Thymus (tissue), 11 donors: ENCODE results near the gene RGS6. TPM values are rescaled to one million over a fixed set of nuclear protein-coding genes. Genes with fewer than 3 reads are reported as not detected.

Experiments
- DNase-seq, 9 donors: peaks; one replicate each; pipeline ENCODE4 v3.0.0-alpha.2; 2013; ENCODE audit warnings: low spot score in 9 of 9, low read depth in 6 of 9, missing footprints in 1 of 9
- H3K27ac ChIP-seq, 2 donors: one replicate each; pipeline ENCODE4 v1.5.1; 2013; ENCODE audit warnings: control low read depth in 1 of 2, low read depth in 1 of 2, low read length in 1 of 2, mild to moderate bottlenecking in 1 of 2, moderate library complexity in 1 of 2
- H3K27me3 ChIP-seq, 2 donors: one replicate each; pipeline ENCODE4 v1.5.1; 2013; ENCODE audit warnings: low read length in 1 of 2; ENCODE audit not compliant: control insufficient read depth in 2 of 2, insufficient read depth in 1 of 2
- H3K36me3 ChIP-seq, 2 donors: one replicate each; pipeline ENCODE4 v1.5.1; 2013; ENCODE audit warnings: low read length in 1 of 2, mild to moderate bottlenecking in 1 of 2, moderate library complexity in 1 of 2; ENCODE audit not compliant: control insufficient read depth in 2 of 2, insufficient read depth in 2 of 2
- H3K4me1 ChIP-seq, 2 donors: one replicate each; pipeline ENCODE4 v1.5.1; 2013; ENCODE audit warnings: low read length in 2 of 2; ENCODE audit not compliant: control insufficient read depth in 2 of 2, insufficient read depth in 2 of 2
- H3K4me3 ChIP-seq, 2 donors: one replicate each; pipeline ENCODE4 v1.5.1; 2013; ENCODE audit warnings: low read length in 2 of 2, control low read depth in 1 of 2, mild to moderate bottlenecking in 1 of 2
- H3K9me3 ChIP-seq, 2 donors: one replicate each; pipeline ENCODE4 v1.5.1; 2013; ENCODE audit warnings: low read length in 1 of 2, mild to moderate bottlenecking in 1 of 2; ENCODE audit not compliant: control insufficient read depth in 2 of 2, insufficient read depth in 1 of 2
- WGBS: extraction: QIAGEN DNeasy Blood & Tissue Kit; methylation state at CpG from one replicate; pipeline ENCODE4 v1.1.7; 2013; 5-methylcytosine and 5-hydroxymethylcytosine counted together
- polyA plus RNA-seq: library from polyadenylated mRNA; stranded (reverse); fragments of 200-250 nt; gene quantifications from one replicate; pipeline ENCODE4 v1.2.3, GENCODE V29; 2013
- total RNA-seq: library from RNA; stranded (reverse); fragments of 120-200 nt; gene quantifications from one replicate; pipeline ENCODE4 v1.2.4, GENCODE V29; 2013
- donor health status: healthy.

RGS6 gene
- total and polyA plus RNA-seq, 2 donors: 0.28 to 0.80 TPM

DNA sequence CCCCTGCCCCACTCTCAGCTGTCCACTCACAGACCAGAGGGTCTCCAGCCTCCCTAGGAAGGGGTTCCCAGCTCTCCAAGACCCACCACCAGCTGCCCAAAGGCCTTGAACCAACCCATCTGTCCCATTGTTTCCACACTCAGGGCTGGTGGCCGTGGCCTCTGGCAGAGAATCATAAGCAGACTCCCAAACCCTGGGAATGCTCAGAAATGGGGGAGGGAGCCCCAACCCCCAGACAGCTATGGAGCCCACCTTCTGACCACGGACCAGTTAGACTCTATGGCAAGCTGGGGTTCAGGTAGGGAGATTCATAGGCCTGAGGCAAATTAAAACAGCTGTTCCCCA is 681.7 kb downstream of the RGS6 start:
- no peaks in the 10 kb centered on the region for H3K36me3 ChIP-seq

DNA sequence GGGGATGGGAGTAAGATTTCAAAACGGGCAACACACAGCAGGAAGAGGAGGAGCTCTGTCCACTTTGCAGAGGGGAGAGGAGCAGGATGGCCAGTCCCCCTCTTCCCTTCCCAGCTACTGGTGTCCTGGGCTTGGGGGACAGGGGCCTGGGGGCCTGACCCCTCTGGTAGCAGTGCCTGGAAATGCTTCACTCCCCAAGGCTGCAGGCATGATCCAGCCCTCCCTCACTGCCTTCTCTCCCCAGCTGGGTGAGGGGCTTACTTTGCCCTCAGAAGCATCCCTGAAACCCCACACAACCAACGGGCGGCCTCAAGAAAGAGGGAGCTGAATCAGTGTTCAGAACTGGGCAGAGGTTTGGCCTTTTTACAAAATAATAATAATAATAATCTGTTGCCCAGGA is 682.1 kb downstream of the RGS6 start:
- no peak overlapping the region for H3K27ac ChIP-seq
- 92% methylated on average over 3 of the region's 3 CpGs for WGBS

More for the DNA sequence above, 681.7 kb downstream of the RGS6 start:
- Histone ChIP-seq H3K27ac (no peak overlapping the region), H3K4me1 (peaks cover 0 to 39% of the 10 kb centered on the region in 2 donors), H3K27me3 (no peaks in the 10 kb centered on the region), H3K4me3 (no peak overlapping the region), H3K9me3 (peaks cover 0 to 3% of the 10 kb centered on the region in 2 donors)
- 91% methylated on average over 2 of the region's 2 CpGs for WGBS
- no peak for DNase-seq

DNA sequence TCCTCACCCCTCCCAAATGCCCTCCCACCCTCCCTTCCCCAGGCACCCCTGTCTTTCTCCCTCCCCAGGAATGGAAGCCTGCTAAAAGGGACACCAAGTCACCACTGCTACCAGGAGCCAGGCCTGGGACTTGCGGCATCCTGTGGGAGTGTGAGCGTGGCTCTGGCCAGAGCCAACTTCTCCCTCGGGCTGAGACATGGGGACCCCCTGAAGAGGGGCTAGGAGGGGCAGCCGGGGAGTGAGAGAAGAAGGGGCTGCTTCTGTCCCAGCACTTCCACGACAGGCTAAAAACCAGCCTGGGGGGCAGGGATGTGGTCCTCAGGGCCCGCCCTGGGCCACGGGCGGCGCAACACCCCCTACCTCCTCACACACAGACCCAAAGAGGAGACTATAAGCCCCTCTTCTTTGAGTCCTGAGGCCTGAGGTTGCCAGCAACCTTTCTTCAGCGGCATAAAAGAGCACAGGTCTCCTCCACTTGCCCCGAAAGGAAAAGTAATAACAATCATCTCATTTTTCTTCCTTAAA is 682.7 kb downstream of the RGS6 start:
- WGBS: 96% methylated on average over 11 of the region's 11 CpGs
- Histone ChIP-seq H3K27me3 (no peaks in the 10 kb centered on the region), H3K4me1 (peaks cover 0 to 44% of the 10 kb centered on the region in 2 donors), H3K9me3 (peaks cover 0 to 3% of the 10 kb centered on the region in 2 donors), H3K27ac (no peak overlapping the region), H3K36me3 (no peaks in the 10 kb centered on the region), H3K4me3 (no peak overlapping the region)
- no peak for DNase-seq

More for the DNA sequence above, 682.1 kb downstream of the RGS6 start:
- Histone ChIP-seq H3K27me3 (no peaks in the 10 kb centered on the region), H3K9me3 (peaks cover 0 to 3% of the 10 kb centered on the region in 2 donors), H3K4me3 (no peak overlapping the region), H3K36me3 (no peaks in the 10 kb centered on the region), H3K4me1 (peaks cover 0 to 43% of the 10 kb centered on the region in 2 donors)
- no peak for DNase-seq

DNA sequence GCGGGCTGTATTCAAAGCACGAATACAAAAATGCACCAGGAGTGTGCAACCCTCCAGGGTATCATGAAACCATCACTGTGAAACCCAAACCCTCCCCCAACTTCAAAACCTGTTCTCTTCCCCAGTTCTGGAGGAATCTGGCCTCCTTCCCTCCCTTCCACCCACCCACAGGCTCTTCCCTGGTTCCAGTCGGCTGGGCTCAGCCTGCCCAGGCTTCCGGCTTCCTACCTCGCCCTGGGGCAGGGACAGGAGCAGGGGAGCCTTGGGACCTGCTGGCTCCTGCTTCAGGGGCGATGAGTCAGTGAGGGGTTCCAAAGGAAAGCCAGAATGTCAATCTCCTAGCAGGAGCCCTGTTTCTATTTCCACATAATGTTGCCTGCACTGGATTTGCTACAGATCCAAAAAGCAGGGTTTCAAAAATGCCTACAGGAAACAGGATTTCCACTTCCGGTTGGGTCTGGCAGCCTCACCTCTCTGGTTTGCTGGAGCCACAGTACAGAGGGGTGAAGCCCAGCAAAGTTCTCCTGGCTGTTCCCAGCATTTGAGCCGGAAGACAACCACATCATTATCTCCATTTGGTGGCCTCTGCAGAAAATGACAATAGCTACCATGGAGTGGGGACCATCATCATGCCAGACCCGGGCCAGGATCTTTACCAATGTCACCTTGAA is 683.4 kb downstream of the RGS6 start:
- Histone ChIP-seq H3K27ac (no peak overlapping the region), H3K4me3 (no peak overlapping the region), H3K4me1 (peaks cover 0 to 42% of the 10 kb centered on the region in 2 donors), H3K9me3 (peaks cover 0 to 1% of the 10 kb centered on the region in 2 donors), H3K36me3 (no peaks in the 10 kb centered on the region), H3K27me3 (no peaks in the 10 kb centered on the region)
- WGBS: 86% methylated on average over 9 of the region's 9 CpGs
- DNase-seq: no peak
